DOHH2 (cell line): ENCODE data around the gene PAQR4.

Experiments used
- CTCF ChIP-seq: fragments of 200-600 bp; sonication (generic); IDR thresholded peaks from one replicate; pipeline ENCODE4 v1.5.1; 2014; ENCODE audit warnings: antibody characterized with exemption, mild to moderate bottlenecking, low read depth, low read length; ENCODE audit not compliant: poor library complexity, severe bottlenecking
- EZH2phosphoT487 ChIP-seq: fragments of 200-600 bp; sonication (generic); IDR thresholded peaks from 2 replicates; pipeline ENCODE4 v1.6.1; 2017; ENCODE audit warnings: borderline replicate concordance, mild to moderate bottlenecking, antibody characterized with exemption, low read length, moderate library complexity, mixed read lengths

- TF ChIP-seq CTCF (no peak), EZH2phosphoT487 (no peak)
Observed at GRCh38 chr16:2973093-2973492, 3.9 kb downstream of the PAQR4 start.
